Measurements from ENCODE around the gene PRR18.
A peak's percentile ranks its signal among the peaks of the same experiment; 100 is the strongest.

PRR18 gene

GRCh38 chr6:166318227-166318626 is 10.0 kb upstream of the PRR18 start:
- TF ChIP-seq CTCF (conservative IDR thresholded peaks at IDR 0.05; ENCODE audit: low read depth, low read length), result no peak
- H3K4me3 ChIP-seq (ENCODE audit: low read length), result no peak overlapping the region
- no peak for DNase-seq (ENCODE audit: low read depth)

DNA sequence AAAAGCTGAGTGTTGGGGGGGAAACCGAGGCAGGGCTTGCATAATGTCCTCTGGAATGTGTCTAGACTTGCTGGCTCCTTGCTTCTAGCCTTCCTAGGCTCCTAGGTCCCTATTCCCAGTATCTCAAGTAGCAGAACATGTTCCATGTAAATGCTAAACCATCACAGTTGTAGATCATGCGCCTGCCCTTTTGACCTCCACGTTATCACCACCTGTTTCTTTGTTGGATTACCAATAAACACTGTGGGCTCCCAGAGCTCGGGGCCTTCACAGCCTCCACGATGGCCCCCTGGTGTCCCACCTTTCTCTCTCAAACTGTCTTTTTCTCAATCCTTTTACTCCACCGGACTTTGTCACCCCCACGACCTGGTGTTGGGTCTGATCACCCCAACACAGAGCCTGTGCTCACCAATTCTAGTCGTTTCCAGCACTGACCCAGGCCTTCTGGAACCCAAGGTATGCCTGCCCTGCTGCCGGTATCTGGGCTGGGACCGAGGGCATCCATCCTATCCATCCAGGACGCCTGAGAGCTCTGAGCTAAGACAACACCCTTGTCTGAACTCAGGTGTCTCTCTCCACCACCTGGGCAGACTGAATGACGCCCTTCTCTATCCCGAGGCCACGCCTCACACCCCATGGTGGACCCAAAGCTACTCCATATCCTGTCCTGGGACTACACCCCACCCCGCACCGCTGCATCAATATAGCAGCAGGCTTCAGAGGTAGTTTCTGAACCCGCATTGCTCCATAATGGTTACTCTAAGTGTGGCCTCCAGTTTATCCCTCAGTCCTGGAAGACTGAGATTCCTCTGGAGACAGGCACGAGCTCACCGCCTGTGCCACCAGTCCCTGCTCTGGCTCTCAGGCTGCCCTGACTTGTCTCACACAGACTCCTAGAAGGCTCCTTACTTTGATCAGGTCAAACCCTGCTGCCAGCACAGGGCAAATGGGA is 9.3 kb upstream of the PRR18 start:
- no peak for DNase-seq (ENCODE audit: low read depth)
- H3K4me3 ChIP-seq (ENCODE audit: low read length), result no peak overlapping the region
- no peak for TF ChIP-seq CTCF (conservative IDR thresholded peaks at IDR 0.05; ENCODE audit: low read depth, low read length)

- TF ChIP-seq CTCF (conservative IDR thresholded peaks at IDR 0.05; ENCODE audit: low read depth, low read length), result no peak
- H3K4me3 ChIP-seq (ENCODE audit: low read length), result no peak overlapping the region
- no peak for DNase-seq (ENCODE audit: low read depth)
Measured at GRCh38 chr6:166315436-166315835, 7.2 kb upstream of the PRR18 start.

- H3K4me3 ChIP-seq (ENCODE audit: low read length), result no peak overlapping the region
- DNase-seq (ENCODE audit: low read depth), result no peak
- TF ChIP-seq CTCF (conservative IDR thresholded peaks at IDR 0.05; ENCODE audit: low read depth, low read length), result no peak
Measured at GRCh38 chr6:166314454-166314853, 6.3 kb upstream of the PRR18 start.

DNA sequence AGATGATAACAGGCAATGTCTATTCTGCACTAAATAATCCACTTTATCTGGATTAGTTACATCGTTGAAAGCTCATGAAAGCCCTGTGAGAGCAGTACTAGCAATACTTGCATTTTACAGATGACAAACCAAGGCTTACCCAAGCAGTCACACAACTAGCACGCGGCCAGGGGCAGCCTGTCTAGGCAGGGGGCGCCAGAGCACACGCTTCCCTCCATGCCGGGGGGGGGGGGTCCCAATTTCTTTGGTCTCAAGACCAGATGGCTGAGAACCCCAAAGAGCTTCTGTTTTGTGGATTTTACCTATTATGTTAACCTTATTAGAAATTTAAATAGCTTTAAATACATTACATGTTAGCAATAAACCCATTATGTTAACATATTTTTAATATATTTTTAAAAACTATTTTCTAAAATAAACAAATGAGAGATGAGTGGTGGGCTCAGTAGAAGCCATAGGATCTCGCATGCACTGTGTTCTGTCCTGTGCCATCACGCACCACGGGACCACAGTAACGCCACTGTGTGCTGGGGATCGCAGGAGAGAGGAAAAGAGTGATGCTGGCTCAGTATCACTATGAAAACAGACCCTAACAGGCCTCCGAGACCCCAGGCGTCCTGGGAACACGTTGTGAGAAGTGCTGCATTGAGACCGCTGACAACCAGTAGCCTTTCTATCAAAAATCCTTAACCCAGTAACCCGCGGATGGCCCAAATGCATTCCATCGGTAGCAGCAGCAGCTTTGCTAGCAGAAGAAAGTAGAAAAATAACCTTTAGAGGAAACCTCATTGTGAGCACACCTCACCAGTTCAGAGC is 5.3 kb upstream of the PRR18 start:
- H3K4me3 ChIP-seq (ENCODE audit: low read length), result no peak overlapping the region
- no peak for DNase-seq (ENCODE audit: low read depth)
- peak; percentile 67 for TF ChIP-seq CTCF (conservative IDR thresholded peaks at IDR 0.05; ENCODE audit: low read depth, low read length)

- TF ChIP-seq CTCF (conservative IDR thresholded peaks at IDR 0.05; ENCODE audit: low read depth, low read length), result no peak
- no peak for DNase-seq (ENCODE audit: low read depth)
- H3K4me3 ChIP-seq (ENCODE audit: low read length), result no peak overlapping the region
Measured at GRCh38 chr6:166312832-166313231, 4.6 kb upstream of the PRR18 start.

Measured in retinal pigment epithelial cell (primary cell).